H9 (cell line): ENCODE measurements around the gene LIPM. TPM values are rescaled to one million over a fixed set of nuclear protein-coding genes. Genes with fewer than 3 reads are reported as not detected.

Experiments
- DNase-seq: peaks from one replicate; pipeline ENCODE4 v3.0.0-alpha.2; 2017
- H2AFZ ChIP-seq: one replicate; pipeline ENCODE4 v1.6.1; 2013; ENCODE audit warnings: mild to moderate bottlenecking, low read length, control low read depth, moderate library complexity
- H2AK5ac ChIP-seq: 2 replicates; pipeline ENCODE4 v1.6.1; 2013; ENCODE audit warnings: low read length, control low read depth, mixed read lengths; ENCODE audit not compliant: insufficient read length
- H2BK120ac ChIP-seq: one replicate; pipeline ENCODE4 v1.6.1; 2013; ENCODE audit warnings: low read depth, mild to moderate bottlenecking, low read length, control low read depth, inconsistent platforms; ENCODE audit not compliant: poor library complexity, severe bottlenecking
- H2BK12ac ChIP-seq: 2 replicates; pipeline ENCODE4 v1.6.1; 2013; ENCODE audit warnings: low read length, control low read depth, mixed read lengths, low read depth; ENCODE audit not compliant: insufficient read length
- H2BK15ac ChIP-seq: 2 replicates; pipeline ENCODE4 v1.6.1; 2013; ENCODE audit warnings: low read depth, low read length, control low read depth
- H2BK20ac ChIP-seq: one replicate; pipeline ENCODE4 v1.6.1; 2013; ENCODE audit warnings: low read depth, mild to moderate bottlenecking, low read length, control low read depth, inconsistent platforms; ENCODE audit not compliant: poor library complexity, severe bottlenecking
- H2BK5ac ChIP-seq: 2 replicates; pipeline ENCODE4 v1.6.1; 2013; ENCODE audit warnings: low read length, control low read depth, mixed read lengths; ENCODE audit not compliant: insufficient read length
- H3K14ac ChIP-seq: 2 replicates; pipeline ENCODE4 v1.6.1; 2013; ENCODE audit warnings: low read length, control low read depth; ENCODE audit not compliant: insufficient read depth
- H3K18ac ChIP-seq: 2 replicates; pipeline ENCODE4 v1.6.1; 2013; ENCODE audit warnings: low read depth, mild to moderate bottlenecking, mixed read lengths, low read length, control low read depth; ENCODE audit not compliant: insufficient read length
- H3K23ac ChIP-seq: 2 replicates; pipeline ENCODE4 v1.6.1; 2013; ENCODE audit warnings: low read length, control low read depth, mixed read lengths, low read depth; ENCODE audit not compliant: insufficient read length
- H3K23me2 ChIP-seq: 2 replicates; pipeline ENCODE4 v1.6.1; 2013; ENCODE audit warnings: low read depth, mild to moderate bottlenecking, mixed read lengths, low read length, control low read depth; ENCODE audit not compliant: insufficient read length, poor library complexity, severe bottlenecking
- H3K27ac ChIP-seq: 2 replicates; pipeline ENCODE4 v1.5.1; 2013; ENCODE audit warnings: low read length, control low read depth, mixed read lengths, low read depth; ENCODE audit not compliant: insufficient read length
- H3K27me3 ChIP-seq: 2 replicates; pipeline ENCODE4 v1.6.1; 2013; ENCODE audit warnings: low read length, control low read depth, inconsistent platforms; ENCODE audit not compliant: insufficient read depth
- H3K4ac ChIP-seq: 2 replicates; pipeline ENCODE4 v1.6.1; 2013; ENCODE audit warnings: low read depth, mild to moderate bottlenecking, control low read depth, inconsistent platforms, low read length, moderate library complexity
- H3K4me1 ChIP-seq: 2 replicates; pipeline ENCODE4 v1.6.1; 2013; ENCODE audit warnings: low read length, control low read depth, inconsistent platforms; ENCODE audit not compliant: insufficient read depth
- H3K4me2 ChIP-seq: 2 replicates; pipeline ENCODE4 v1.6.1; 2013; ENCODE audit warnings: low read length, control low read depth, mixed read lengths; ENCODE audit not compliant: insufficient read length, insufficient read depth
- H3K56ac ChIP-seq: 2 replicates; pipeline ENCODE4 v1.6.1; 2013; ENCODE audit warnings: low read depth, mild to moderate bottlenecking, mixed read lengths, low read length, control low read depth; ENCODE audit not compliant: insufficient read length
- H3K79me1 ChIP-seq: 2 replicates; pipeline ENCODE4 v1.6.1; 2013; ENCODE audit warnings: low read depth, mild to moderate bottlenecking, moderate library complexity, low read length, control low read depth, inconsistent platforms; ENCODE audit not compliant: insufficient read depth, poor library complexity, severe bottlenecking
- H3K79me2 ChIP-seq: 2 replicates; pipeline ENCODE4 v1.6.1; 2013; ENCODE audit warnings: low read length, control low read depth, inconsistent platforms; ENCODE audit not compliant: insufficient read depth
- H3K9ac ChIP-seq: 2 replicates; pipeline ENCODE4 v1.6.1; 2013; ENCODE audit warnings: low read length, control low read depth, mixed read lengths; ENCODE audit not compliant: insufficient read length; ENCODE audit errors: extremely low read depth
- H3K9me3 ChIP-seq: one replicate; pipeline ENCODE4 v1.6.1; 2013; ENCODE audit warnings: low read depth, low read length, inconsistent platforms; ENCODE audit not compliant: control insufficient read depth
- H3T11ph ChIP-seq: one replicate; pipeline ENCODE4 v1.6.1; 2013; ENCODE audit warnings: mild to moderate bottlenecking, low read length, control low read depth, inconsistent platforms
- H4K20me1 ChIP-seq: one replicate; pipeline ENCODE4 v1.6.1; 2013; ENCODE audit not compliant: control insufficient read depth, insufficient read length, insufficient read depth
- H4K5ac ChIP-seq: 2 replicates; pipeline ENCODE4 v1.6.1; 2013; ENCODE audit warnings: low read depth, mild to moderate bottlenecking, mixed read lengths, low read length, control low read depth; ENCODE audit not compliant: insufficient read length
- H4K8ac ChIP-seq: replicated peaks from 2 replicates; pipeline ENCODE4 v1.6.1; 2013; ENCODE audit warnings: low read length, control low read depth, mixed read lengths, low read depth; ENCODE audit not compliant: insufficient read length
- H4K91ac ChIP-seq: 2 replicates; pipeline ENCODE4 v1.6.1; 2013; ENCODE audit warnings: low read depth, mild to moderate bottlenecking, moderate library complexity, mixed read lengths, low read length, control low read depth; ENCODE audit not compliant: insufficient read length
- H3K27ac Mint-ChIP-seq, 3 experiments: 2 replicates in 2 of 3; 3 replicates in 1 of 3; pipeline ENCODE4 v1.8.0; 2020 to 2021; ENCODE audit warnings: mixed read lengths in 3 of 3, mild to moderate bottlenecking in 1 of 3, moderate library complexity in 1 of 3
- H3K27me3 Mint-ChIP-seq: 2 replicates; pipeline ENCODE4 v1.8.0; 2021; ENCODE audit warnings: low read depth, mild to moderate bottlenecking, moderate library complexity, mixed read lengths
- H3K36me3 Mint-ChIP-seq, 3 experiments: 2 replicates in 2 of 3; 3 replicates in 1 of 3; pipeline ENCODE4 v1.8.0; 2020 to 2021; ENCODE audit warnings: low read depth in 3 of 3, mixed read lengths in 3 of 3; ENCODE audit not compliant: insufficient read depth in 1 of 3
- H3K4me1 Mint-ChIP-seq, 2 experiments: 2 replicates each; pipeline ENCODE4 v1.8.0; 2020; ENCODE audit warnings: mixed read lengths in 2 of 2
- H3K4me3 Mint-ChIP-seq, 2 experiments: 2 replicates in 1 of 2; 3 replicates in 1 of 2; pipeline ENCODE4 v1.8.0; 2020 to 2021; ENCODE audit warnings: mild to moderate bottlenecking in 2 of 2, mixed read lengths in 2 of 2, moderate library complexity in 1 of 2
- H3K9me3 Mint-ChIP-seq, 2 experiments: 2 replicates in 1 of 2; 3 replicates in 1 of 2; pipeline ENCODE4 v1.8.0; 2020; ENCODE audit warnings: mild to moderate bottlenecking in 2 of 2, mixed read lengths in 2 of 2, moderate library complexity in 1 of 2
- CTCF ChIP-seq: fragments of 200-600 bp; sonication (generic); conservative IDR thresholded peaks from 3 replicates; pipeline ENCODE4 v1.8.0; 2021; ENCODE audit warnings: antibody characterized with exemption, mild to moderate bottlenecking
- WGBS: extraction: QIAGEN DNeasy Blood & Tissue Kit; methylation state at CpG from one replicate; pipeline ENCODE4 v1.1.7; 2013; ENCODE audit warnings: missing lambda C conversion rate, low lambda C conversion rate, mixed read lengths; ENCODE audit not compliant: insufficient read length; ENCODE audit errors: extremely low coverage; 5-methylcytosine and 5-hydroxymethylcytosine counted together
- total RNA-seq: library from RNA; stranded (reverse); gene quantifications from 2 replicates; pipeline ENCODE4 v1.2.1, GENCODE V29; 2021

LIPM gene
- total RNA-seq, 1 experiment from 2014 or later = not detected

- no peak overlapping the region for H3K56ac ChIP-seq
Observed at GRCh38 chr10:88803641-88804040, 1.1 kb downstream of the LIPM start.

More at GRCh38 chr10:88803641-88804040, 1.1 kb downstream of the LIPM start:
- TF ChIP-seq CTCF = no peak
- no peak overlapping the region for H3K9ac ChIP-seq
- no CpG with 5 or more reads among the region's 2 CpGs for WGBS
- DNase-seq = no peak
- H3K79me2 ChIP-seq = no peaks in the 10 kb centered on the region
- H2BK120ac ChIP-seq = no peak overlapping the region
- Mint-ChIP-seq H3K36me3 (no peaks in the 10 kb centered on the region), H3K9me3 (no peaks in the 10 kb centered on the region), H3K27ac (no peak overlapping the region), H3K27me3 (peaks cover 7% of the 10 kb centered on the region), H3K4me3 (no peak overlapping the region), H3K4me1 (peaks cover 8 to 14% of the 10 kb centered on the region in 2 experiments)
- H3K79me1 ChIP-seq = no peaks in the 10 kb centered on the region
- H3K4ac ChIP-seq = no peak overlapping the region
- H3K27me3 ChIP-seq = no peaks in the 10 kb centered on the region
- H2BK12ac ChIP-seq = no peak overlapping the region
- H3K4me2 ChIP-seq = no peak overlapping the region
- H2BK15ac ChIP-seq = no peak overlapping the region
- no peaks in the 10 kb centered on the region for H3K23me2 ChIP-seq
- H2AFZ ChIP-seq = no peak overlapping the region
- 0 out of 2 replicates have a peak, but pooled peaks cover 2% of the 10 kb centered on the region for H3K4me1 ChIP-seq
- H4K20me1 ChIP-seq = no peaks in the 10 kb centered on the region
- H2BK5ac ChIP-seq = no peak overlapping the region
- H4K5ac ChIP-seq = no peak overlapping the region
- no peak overlapping the region for H3K14ac ChIP-seq
- no peak overlapping the region for H4K8ac ChIP-seq
- no peak overlapping the region for H2BK20ac ChIP-seq
- no peak overlapping the region for H3K23ac ChIP-seq
- no peaks in the 10 kb centered on the region for H3K9me3 ChIP-seq
- H2AK5ac ChIP-seq = no peak overlapping the region
- H3K27ac ChIP-seq = no peak overlapping the region
- no peak overlapping the region for H3T11ph ChIP-seq
- H4K91ac ChIP-seq = no peak overlapping the region
- H3K18ac ChIP-seq = no peak overlapping the region
